GM10266 (cell line): Measurements from ENCODE around the gene LPP.

Source experiments
- DNase-seq: peaks from one replicate; pipeline ENCODE4 v3.0.0; 2012; ENCODE audit errors: extremely low spot score
- TF ChIP-seq, protein P1 (sequence below): IDR thresholded peaks from 2 replicates; pipeline ENCODE4 v1.5.1; 2012; ENCODE audit warnings: mild to moderate bottlenecking, low read depth; ENCODE audit not compliant: control insufficient read depth, insufficient read depth; ENCODE audit errors: missing control alignments

Gene LPP

GRCh38 chr3:188287339-188287738, 133.4 kb downstream of the LPP start:
- TF ChIP-seq, protein P1, sequence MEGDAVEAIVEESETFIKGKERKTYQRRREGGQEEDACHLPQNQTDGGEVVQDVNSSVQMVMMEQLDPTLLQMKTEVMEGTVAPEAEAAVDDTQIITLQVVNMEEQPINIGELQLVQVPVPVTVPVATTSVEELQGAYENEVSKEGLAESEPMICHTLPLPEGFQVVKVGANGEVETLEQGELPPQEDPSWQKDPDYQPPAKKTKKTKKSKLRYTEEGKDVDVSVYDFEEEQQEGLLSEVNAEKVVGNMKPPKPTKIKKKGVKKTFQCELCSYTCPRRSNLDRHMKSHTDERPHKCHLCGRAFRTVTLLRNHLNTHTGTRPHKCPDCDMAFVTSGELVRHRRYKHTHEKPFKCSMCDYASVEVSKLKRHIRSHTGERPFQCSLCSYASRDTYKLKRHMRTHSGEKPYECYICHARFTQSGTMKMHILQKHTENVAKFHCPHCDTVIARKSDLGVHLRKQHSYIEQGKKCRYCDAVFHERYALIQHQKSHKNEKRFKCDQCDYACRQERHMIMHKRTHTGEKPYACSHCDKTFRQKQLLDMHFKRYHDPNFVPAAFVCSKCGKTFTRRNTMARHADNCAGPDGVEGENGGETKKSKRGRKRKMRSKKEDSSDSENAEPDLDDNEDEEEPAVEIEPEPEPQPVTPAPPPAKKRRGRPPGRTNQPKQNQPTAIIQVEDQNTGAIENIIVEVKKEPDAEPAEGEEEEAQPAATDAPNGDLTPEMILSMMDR, result no peak
- DNase-seq, result no peak

DNA sequence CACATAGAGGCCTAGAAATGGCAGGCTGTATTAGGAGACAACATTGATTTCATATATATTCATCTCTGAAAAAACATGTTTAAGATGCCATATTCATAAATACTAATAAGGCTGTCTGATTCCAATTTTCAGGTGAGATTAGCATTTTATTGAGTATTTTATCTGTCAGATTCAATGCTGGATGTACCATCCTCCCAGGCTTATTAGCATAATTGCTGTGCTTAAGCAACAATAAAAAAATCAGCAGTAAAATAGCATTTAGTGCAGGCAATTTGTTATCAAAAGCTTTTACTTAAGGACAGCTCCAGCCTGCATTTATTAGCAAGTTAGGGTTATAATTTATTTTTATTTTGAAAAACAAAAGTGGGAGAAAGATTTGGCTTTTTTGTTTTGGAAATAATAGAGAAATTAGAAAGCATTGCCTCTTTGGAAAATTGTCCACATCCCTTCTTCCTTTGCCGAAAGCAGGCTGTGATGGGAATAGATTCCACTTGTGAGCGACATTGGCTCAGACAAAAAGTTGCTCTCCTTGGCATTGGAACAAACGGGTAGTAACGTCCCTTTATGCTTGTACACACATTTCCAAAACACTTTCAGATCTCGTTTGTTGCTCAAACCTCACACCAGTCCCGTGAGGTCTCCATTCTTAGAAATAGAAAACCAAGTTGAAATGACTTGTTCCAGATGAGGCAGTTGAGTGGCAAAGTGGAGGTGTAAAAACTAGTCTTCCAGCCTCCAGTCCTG, 134.0 kb downstream of the LPP start:
- TF ChIP-seq, protein P1, result no peak
- no peak for DNase-seq

DNA sequence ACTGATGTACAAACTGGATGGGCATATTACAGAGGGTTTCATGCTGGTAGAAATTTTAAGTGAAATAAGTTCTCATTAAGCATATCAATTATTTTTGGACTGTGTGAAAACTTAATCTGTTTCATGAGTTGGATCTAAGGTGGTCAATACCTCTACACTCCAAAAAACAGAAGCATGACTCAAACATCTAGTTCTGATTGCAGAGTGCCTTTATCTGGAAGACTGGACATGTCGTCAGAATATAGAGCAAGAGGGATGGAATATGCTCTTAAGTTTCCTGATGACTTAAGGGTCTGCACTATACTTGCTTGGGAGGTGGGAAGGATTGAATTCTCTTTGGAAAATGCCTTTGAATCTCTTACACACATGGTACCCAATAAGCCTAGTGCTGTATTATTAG, 138.3 kb downstream of the LPP start:
- TF ChIP-seq, protein P1, result no peak
- DNase-seq, result no peak

DNA sequence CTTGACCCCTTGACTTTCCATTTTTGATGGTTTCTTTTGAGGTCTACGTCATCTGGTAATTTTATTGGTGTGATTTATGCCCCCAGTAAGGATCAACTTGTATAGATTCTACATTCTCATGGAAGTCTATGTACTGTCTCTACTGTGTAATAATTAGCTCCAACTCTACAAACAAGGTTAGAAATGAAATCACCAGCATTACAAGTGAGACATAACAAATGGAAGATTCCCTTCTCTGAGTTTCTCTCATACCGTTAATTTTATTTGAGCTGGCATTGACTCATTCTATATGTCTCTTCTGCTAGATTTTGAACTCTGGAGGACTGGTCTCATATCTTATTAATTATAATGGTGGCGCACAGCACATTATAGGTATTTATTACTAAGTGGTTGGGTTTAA, 138.9 kb downstream of the LPP start:
- no peak for DNase-seq
- TF ChIP-seq, protein P1, result no peak

DNA sequence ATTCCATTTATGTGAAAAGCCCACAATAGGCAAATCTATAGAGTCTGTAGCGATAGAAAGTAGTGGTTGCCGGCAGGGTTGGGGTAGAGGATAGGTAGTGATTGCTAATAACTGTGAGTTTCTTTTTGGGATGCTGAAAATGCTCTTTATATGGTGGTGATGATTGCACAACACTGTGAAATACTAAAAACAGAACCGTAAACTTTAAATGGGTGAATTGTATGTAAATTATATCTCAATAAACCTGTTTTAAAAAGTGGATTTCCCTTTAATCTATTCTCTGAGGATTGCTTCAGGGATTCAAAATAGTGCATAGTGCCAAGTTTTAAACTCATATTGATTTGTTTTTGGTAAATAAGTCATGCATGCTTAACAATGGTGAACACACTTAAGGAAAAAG, 140.2 kb downstream of the LPP start:
- TF ChIP-seq, protein P1, result no peak
- no peak for DNase-seq

DNA sequence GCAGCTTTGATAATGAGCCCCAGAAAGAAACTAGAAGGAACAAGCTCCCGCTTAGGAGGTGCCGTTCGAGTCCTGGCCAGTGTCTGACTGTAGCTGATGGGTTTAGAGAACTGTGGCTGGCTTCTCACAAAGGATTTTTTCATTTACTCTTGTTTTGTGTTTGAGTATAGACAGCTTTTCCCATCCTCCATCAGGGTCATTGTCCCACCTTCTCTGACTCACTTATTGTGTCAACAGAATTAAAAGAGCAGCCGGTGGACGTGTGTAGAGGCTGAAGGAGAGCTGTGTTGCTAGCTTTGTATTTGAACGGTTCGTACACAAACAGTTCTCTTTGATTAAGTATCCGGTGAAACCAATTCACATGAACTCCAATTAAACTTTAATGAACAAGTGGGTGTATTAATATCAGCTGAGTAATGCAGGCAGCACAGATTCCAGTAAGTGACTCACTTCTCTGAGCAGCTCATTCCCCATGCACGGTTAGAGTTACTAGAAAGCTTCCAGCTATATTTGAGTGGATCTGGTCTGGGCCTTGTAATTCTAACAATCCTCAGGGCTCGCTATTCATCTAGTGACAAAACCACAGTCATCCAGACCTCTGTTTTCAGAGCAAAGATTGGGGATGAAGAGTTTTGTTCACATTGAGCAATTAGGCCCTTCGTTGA, 141.0 kb downstream of the LPP start:
- no peak for DNase-seq
- TF ChIP-seq, protein P1, result no peak

GRCh38 chr3:188295876-188296275, 141.9 kb downstream of the LPP start:
- no peak for DNase-seq
- TF ChIP-seq, protein P1, result no peak
